Karpas-422 (cell line): Measurements from ENCODE around the gene EPHB6. TPM values are rescaled to one million over a fixed set of nuclear protein-coding genes. Genes with fewer than 3 reads are reported as not detected.

ENCODE experiments used
- DNase-seq: peaks from one replicate; pipeline ENCODE4 v3.0.0-alpha.2; 2015
- H2AFZ ChIP-seq: fragments of 200-600 bp; sonication (generic); 2 replicates; pipeline ENCODE4 v1.6.1; 2014; ENCODE audit warnings: antibody characterized with exemption, low read length, mixed read lengths
- H3K27ac ChIP-seq: fragments of 200-600 bp; sonication (generic); 2 replicates; pipeline ENCODE4 v1.5.1; 2014; ENCODE audit warnings: mild to moderate bottlenecking, low read length, moderate library complexity
- H3K27me3 ChIP-seq: fragments of 200-600 bp; sonication (generic); 2 replicates; pipeline ENCODE4 v1.6.1; 2014; ENCODE audit warnings: low read length, mixed read lengths
- H3K36me3 ChIP-seq: fragments of 200-600 bp; sonication (generic); 2 replicates; pipeline ENCODE4 v1.6.1; 2014; ENCODE audit warnings: low read length, mixed read lengths; ENCODE audit not compliant: insufficient read depth
- H3K4me1 ChIP-seq: fragments of 200-600 bp; sonication (generic); 2 replicates; pipeline ENCODE4 v1.6.1; 2014; ENCODE audit warnings: mild to moderate bottlenecking, low read length, mixed read lengths
- H3K4me2 ChIP-seq: fragments of 200-600 bp; sonication (generic); 2 replicates; pipeline ENCODE4 v1.6.1; 2014; ENCODE audit warnings: low read length, low read depth, mild to moderate bottlenecking; ENCODE audit not compliant: poor library complexity, severe bottlenecking
- H3K4me3 ChIP-seq: fragments of 200-600 bp; sonication (generic); 2 replicates; pipeline ENCODE4 v1.5.1; 2014; ENCODE audit warnings: mild to moderate bottlenecking, antibody characterized with exemption, low read length, mixed read lengths
- H3K79me2 ChIP-seq: fragments of 200-600 bp; sonication (generic); 2 replicates; pipeline ENCODE4 v1.6.1; 2014; ENCODE audit warnings: mild to moderate bottlenecking, low read length, mixed read lengths
- H3K9ac ChIP-seq: fragments of 200-600 bp; sonication (generic); 2 replicates; pipeline ENCODE4 v1.6.0; 2014; ENCODE audit warnings: low read length
- H3K9me2 ChIP-seq: fragments of 200-600 bp; sonication (generic), shearing (Covaris generic); replicated peaks from 2 replicates; pipeline ENCODE4 v1.6.0; 2014; ENCODE audit warnings: mild to moderate bottlenecking, low read length, moderate library complexity; ENCODE audit not compliant: insufficient read depth
- H3K9me3 ChIP-seq: fragments of 300-700, 200-600 bp; sonication (generic); 2 replicates; pipeline ENCODE4 v1.6.1; 2014; ENCODE audit warnings: low read length, mixed read lengths
- H4K20me1 ChIP-seq: fragments of 200-600 bp; sonication (generic); 2 replicates; pipeline ENCODE4 v1.6.1; 2014; ENCODE audit warnings: mild to moderate bottlenecking, antibody characterized with exemption, low read length, low read depth; ENCODE audit not compliant: insufficient read depth
- total RNA-seq: library from RNA; depleted of rRNA; stranded (reverse); fragments of >200 nt; shearing (Covaris generic); gene quantifications from 2 replicates; pipeline ENCODE4 v1.2.3, GENCODE V29; 2014; ENCODE audit warnings: low replicate concordance

Gene EPHB6
- total RNA-seq, 1 experiment from 2014 or later = not detected

DNA sequence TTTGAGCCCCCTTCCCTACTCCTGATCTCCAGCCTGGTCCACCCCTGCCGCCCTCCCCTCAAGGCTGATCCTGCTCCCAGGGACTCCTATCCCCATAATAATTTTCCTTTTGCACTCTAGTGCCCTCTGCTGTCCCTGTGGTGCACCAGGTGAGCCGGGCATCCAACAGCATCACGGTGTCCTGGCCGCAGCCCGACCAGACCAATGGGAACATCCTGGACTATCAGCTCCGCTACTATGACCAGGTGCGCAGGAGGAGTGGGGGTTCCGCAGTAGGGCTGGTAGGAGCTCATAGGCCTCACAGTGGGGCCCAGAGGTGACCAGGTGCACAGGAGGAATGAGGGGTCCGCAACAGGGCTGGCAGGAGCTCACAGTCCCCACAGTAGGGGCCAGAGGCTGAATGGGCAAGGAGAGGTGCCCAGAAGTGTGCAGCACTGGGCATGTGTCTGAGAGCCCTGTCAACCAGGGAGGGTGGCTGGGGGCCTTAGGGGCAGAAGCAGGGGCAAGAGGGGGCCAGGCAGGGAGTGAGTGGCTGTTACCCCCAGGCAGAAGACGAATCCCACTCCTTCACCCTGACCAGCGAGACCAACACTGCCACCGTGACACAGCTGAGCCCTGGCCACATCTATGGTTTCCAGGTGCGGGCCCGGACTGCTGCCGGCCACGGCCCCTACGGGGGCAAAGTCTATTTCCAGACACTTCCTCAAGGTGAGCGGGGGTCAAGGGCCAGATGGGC, 11.7 kb downstream of the EPHB6 start:
- Histone ChIP-seq H3K4me3 (no peak overlapping the region), H2AFZ (no peak overlapping the region), H3K4me1 (no peaks in the 10 kb centered on the region), H3K79me2 (no peaks in the 10 kb centered on the region), H3K9ac (no peak overlapping the region), H3K27me3 (no peaks in the 10 kb centered on the region), H3K36me3 (no peaks in the 10 kb centered on the region), H3K9me3 (no peaks in the 10 kb centered on the region), H3K4me2 (no peak overlapping the region), H4K20me1 (no peaks in the 10 kb centered on the region), H3K27ac (no peak overlapping the region), H3K9me2 (no peaks in the 10 kb centered on the region)
- DNase-seq = peak; percentile 50

GRCh38 chr7:142867097-142867378, 12.2 kb downstream of the EPHB6 start:
- Histone ChIP-seq H3K9ac (no peak overlapping the region), H3K79me2 (no peaks in the 10 kb centered on the region), H3K36me3 (no peaks in the 10 kb centered on the region), H3K9me2 (no peaks in the 10 kb centered on the region), H2AFZ (no peak overlapping the region), H3K9me3 (no peaks in the 10 kb centered on the region), H3K27ac (no peak overlapping the region), H3K4me2 (no peak overlapping the region), H3K4me1 (no peaks in the 10 kb centered on the region), H3K4me3 (no peak overlapping the region), H4K20me1 (no peaks in the 10 kb centered on the region), H3K27me3 (no peaks in the 10 kb centered on the region)
- DNase-seq = no peak

GRCh38 chr7:142867398-142868187, 12.7 kb downstream of the EPHB6 start:
- Histone ChIP-seq H3K4me1 (no peaks in the 10 kb centered on the region), H3K9me2 (no peaks in the 10 kb centered on the region), H3K27ac (no peak overlapping the region), H3K9me3 (no peaks in the 10 kb centered on the region), H3K4me2 (no peak overlapping the region), H3K27me3 (no peaks in the 10 kb centered on the region), H3K9ac (no peak overlapping the region), H3K36me3 (no peaks in the 10 kb centered on the region), H3K79me2 (no peaks in the 10 kb centered on the region), H3K4me3 (no peak overlapping the region), H4K20me1 (no peaks in the 10 kb centered on the region), H2AFZ (no peak overlapping the region)
- no peak for DNase-seq

GRCh38 chr7:142868188-142868985, 13.5 kb downstream of the EPHB6 start:
- Histone ChIP-seq H3K4me2 (no peak overlapping the region), H3K4me3 (no peak overlapping the region), H3K9ac (no peak overlapping the region), H3K9me2 (no peaks in the 10 kb centered on the region), H2AFZ (no peak overlapping the region), H3K9me3 (no peaks in the 10 kb centered on the region), H3K79me2 (no peaks in the 10 kb centered on the region), H3K27ac (no peak overlapping the region), H4K20me1 (no peaks in the 10 kb centered on the region), H3K4me1 (no peaks in the 10 kb centered on the region), H3K36me3 (no peaks in the 10 kb centered on the region), H3K27me3 (no peaks in the 10 kb centered on the region)
- DNase-seq = no peak

DNA sequence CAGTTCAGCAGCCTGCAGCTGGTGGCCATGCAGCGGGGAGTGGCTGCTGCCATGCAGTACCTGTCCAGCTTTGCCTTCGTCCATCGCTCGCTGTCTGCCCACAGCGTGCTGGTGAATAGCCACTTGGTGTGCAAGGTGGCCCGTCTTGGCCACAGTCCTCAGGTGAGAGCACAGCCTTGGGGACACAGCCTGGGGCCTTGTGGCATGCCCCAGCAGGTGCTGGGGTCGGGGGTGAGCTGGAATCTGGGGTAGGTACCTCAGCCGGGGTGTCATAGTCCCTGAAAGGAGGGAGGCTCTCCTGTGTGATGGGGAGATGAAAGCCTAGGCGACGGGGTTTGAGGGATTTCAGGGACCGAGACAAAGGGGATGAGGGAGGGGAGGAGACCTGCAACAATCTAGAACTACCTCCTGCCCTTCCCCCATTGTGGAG, 14.1 kb downstream of the EPHB6 start:
- Histone ChIP-seq H2AFZ (no peak overlapping the region), H4K20me1 (no peaks in the 10 kb centered on the region), H3K27ac (no peak overlapping the region), H3K4me1 (no peaks in the 10 kb centered on the region), H3K36me3 (no peaks in the 10 kb centered on the region), H3K9ac (no peak overlapping the region), H3K9me2 (no peaks in the 10 kb centered on the region), H3K9me3 (no peaks in the 10 kb centered on the region), H3K79me2 (no peaks in the 10 kb centered on the region), H3K27me3 (no peaks in the 10 kb centered on the region), H3K4me3 (no peak overlapping the region), H3K4me2 (no peak overlapping the region)
- DNase-seq = no peak

DNA sequence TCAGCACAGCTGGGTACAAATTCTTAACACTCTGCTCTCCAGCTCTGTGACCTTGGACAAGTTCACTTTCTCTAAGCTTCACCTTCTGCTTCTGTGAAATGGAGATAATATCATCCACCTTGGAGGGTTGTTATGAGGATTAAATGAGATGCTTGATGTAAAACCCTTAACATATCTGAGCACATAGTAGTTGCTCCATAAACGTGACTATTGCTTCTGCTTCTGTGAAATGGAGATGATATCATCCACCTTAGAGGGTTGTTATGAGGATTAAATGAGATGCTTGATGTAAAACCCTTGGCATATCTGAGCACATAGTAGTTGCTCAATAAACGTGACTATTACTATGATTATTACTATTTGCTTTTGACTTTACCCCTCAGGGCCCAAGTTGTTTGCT, 14.6 kb downstream of the EPHB6 start:
- Histone ChIP-seq H3K4me2 (no peak overlapping the region), H3K4me1 (no peaks in the 10 kb centered on the region), H3K36me3 (no peaks in the 10 kb centered on the region), H3K4me3 (no peak overlapping the region), H2AFZ (no peak overlapping the region), H3K27ac (no peak overlapping the region), H3K9me2 (no peaks in the 10 kb centered on the region), H3K27me3 (no peaks in the 10 kb centered on the region), H3K9ac (no peak overlapping the region), H4K20me1 (no peaks in the 10 kb centered on the region), H3K79me2 (no peaks in the 10 kb centered on the region), H3K9me3 (no peaks in the 10 kb centered on the region)
- DNase-seq = no peak

- H3K27me3 ChIP-seq = no peaks in the 10 kb centered on the region
- no peaks in the 10 kb centered on the region for H3K4me1 ChIP-seq
- H3K4me3 ChIP-seq = no peak overlapping the region
- no peaks in the 10 kb centered on the region for H3K9me2 ChIP-seq
- no peaks in the 10 kb centered on the region for H3K79me2 ChIP-seq
- H3K9me3 ChIP-seq = no peaks in the 10 kb centered on the region
- H3K4me2 ChIP-seq = no peak overlapping the region
- no peak for DNase-seq
- H4K20me1 ChIP-seq = no peaks in the 10 kb centered on the region
- no peak overlapping the region for H3K27ac ChIP-seq
- no peaks in the 10 kb centered on the region for H3K36me3 ChIP-seq
- no peak overlapping the region for H2AFZ ChIP-seq
- H3K9ac ChIP-seq = no peak overlapping the region
These were observed 15.3 kb downstream of the EPHB6 start for GRCh38 chr7:142870147-142870559.

DNA sequence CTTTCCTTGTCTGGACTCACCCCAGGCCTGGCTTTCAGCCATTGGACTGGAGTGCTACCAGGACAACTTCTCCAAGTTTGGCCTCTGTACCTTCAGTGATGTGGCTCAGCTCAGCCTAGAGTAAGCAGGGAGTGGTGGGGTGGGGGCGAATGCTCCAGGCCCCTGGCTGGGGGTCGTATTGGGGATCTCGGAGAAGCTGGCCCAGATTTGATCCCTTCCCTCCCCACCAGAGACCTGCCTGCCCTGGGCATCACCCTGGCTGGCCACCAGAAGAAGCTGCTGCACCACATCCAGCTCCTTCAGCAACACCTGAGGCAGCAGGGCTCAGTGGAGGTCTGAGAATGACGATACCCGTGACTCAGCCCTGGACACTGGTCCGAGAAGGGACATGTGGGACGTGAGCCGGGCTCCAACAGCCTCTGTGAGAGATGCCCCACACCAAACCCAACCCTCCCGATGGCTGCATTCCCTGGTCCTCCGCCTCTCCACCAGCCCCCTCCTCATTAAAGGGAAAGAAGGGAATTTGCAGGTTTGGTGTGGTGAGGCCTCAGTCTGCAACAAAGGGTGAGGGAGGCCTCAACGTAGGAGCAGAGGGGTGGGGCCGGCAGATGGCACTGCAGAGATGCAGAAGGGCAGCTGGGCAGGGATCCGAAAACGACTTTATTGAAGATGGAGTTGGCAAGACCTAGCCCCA, 15.8 kb downstream of the EPHB6 start:
- H3K27ac ChIP-seq = no peak overlapping the region
- H3K9ac ChIP-seq = no peak overlapping the region
- H3K9me3 ChIP-seq = no peaks in the 10 kb centered on the region
- H4K20me1 ChIP-seq = no peaks in the 10 kb centered on the region
- no peaks in the 10 kb centered on the region for H3K4me1 ChIP-seq
- no peak for DNase-seq
- H3K36me3 ChIP-seq = no peaks in the 10 kb centered on the region
- no peak overlapping the region for H2AFZ ChIP-seq
- H3K9me2 ChIP-seq = no peaks in the 10 kb centered on the region
- H3K79me2 ChIP-seq = no peaks in the 10 kb centered on the region
- H3K4me3 ChIP-seq = no peak overlapping the region
- no peaks in the 10 kb centered on the region for H3K27me3 ChIP-seq
- H3K4me2 ChIP-seq = no peak overlapping the region
